SU-DHL-6 (cell line): ENCODE measurements around the gene FUT6.

Experiments
- H2AFZ ChIP-seq: fragments of 200-600 bp; sonication (generic); 2 replicates; pipeline ENCODE4 v1.6.1; 2014; ENCODE audit warnings: low read depth, mild to moderate bottlenecking, moderate library complexity, mixed read lengths, antibody characterized with exemption, low read length; ENCODE audit not compliant: severe bottlenecking
- H3F3A ChIP-seq: fragments of 200-600 bp; shearing (Covaris generic); 2 replicates; pipeline ENCODE4 v1.6.0; 2016; ENCODE audit warnings: antibody characterized with exemption, mild to moderate bottlenecking; ENCODE audit not compliant: insufficient read depth
- H3K27ac ChIP-seq: fragments of 200-600 bp; sonication (generic); 2 replicates; pipeline ENCODE4 v1.5.1; 2016; ENCODE audit warnings: low read depth, mild to moderate bottlenecking, low read length, moderate library complexity, mixed read lengths
- H3K27me3 ChIP-seq: fragments of 200-600 bp; sonication (generic), shearing (Covaris generic); 2 replicates; pipeline ENCODE4 v1.6.0; 2014; ENCODE audit warnings: mild to moderate bottlenecking, low read length
- H3K36me3 ChIP-seq: fragments of 200-600 bp; sonication (generic); 2 replicates; pipeline ENCODE4 v1.6.1; 2014; ENCODE audit warnings: mild to moderate bottlenecking, low read length, mixed read lengths
- H3K4me2 ChIP-seq: fragments of 300-600, 200-600 bp; shearing (Covaris generic), sonication (generic); 2 replicates; pipeline ENCODE4 v1.6.0; 2014; ENCODE audit warnings: low read length, low read depth, mild to moderate bottlenecking; ENCODE audit not compliant: poor library complexity, severe bottlenecking
- H3K4me3 ChIP-seq: fragments of 200-600 bp; sonication (generic); 2 replicates; pipeline ENCODE4 v1.5.1; 2014; ENCODE audit warnings: antibody characterized with exemption, low read length, mild to moderate bottlenecking, mixed read lengths; ENCODE audit not compliant: insufficient read depth, poor library complexity, severe bottlenecking
- H3K79me2 ChIP-seq: fragments of 200-600 bp; sonication (generic); 2 replicates; pipeline ENCODE4 v1.6.1; 2014; ENCODE audit warnings: mild to moderate bottlenecking, low read length, moderate library complexity; ENCODE audit not compliant: insufficient read depth
- H3K9ac ChIP-seq: fragments of 200-600 bp; sonication (generic); 2 replicates; pipeline ENCODE4 v1.7.0; 2014; ENCODE audit warnings: mild to moderate bottlenecking, low read length
- H3K9me2 ChIP-seq: fragments of 200-600 bp; sonication (generic); replicated peaks from 2 replicates; pipeline ENCODE4 v1.6.1; 2014; ENCODE audit warnings: low read length; ENCODE audit not compliant: insufficient read depth
- H3K9me3 ChIP-seq: fragments of 200-600 bp; sonication (generic); 2 replicates; pipeline ENCODE4 v1.6.1; 2014; ENCODE audit warnings: low read length, mixed read lengths; ENCODE audit not compliant: insufficient read depth
- H4K20me1 ChIP-seq: fragments of 200-600 bp; sonication (generic); 2 replicates; pipeline ENCODE4 v1.6.1; 2014; ENCODE audit warnings: low read depth, mild to moderate bottlenecking, antibody characterized with exemption, low read length, moderate library complexity, mixed read lengths
- CTCF ChIP-seq: fragments of 200-600 bp; sonication (generic); IDR thresholded peaks from one replicate; pipeline ENCODE4 v1.5.1; 2017; ENCODE audit warnings: antibody characterized with exemption, mild to moderate bottlenecking, low read length, moderate library complexity; ENCODE audit not compliant: insufficient read depth, poor library complexity, severe bottlenecking
- EZH2phosphoT487 ChIP-seq: fragments of 200-600 bp; sonication (generic), shearing (Covaris generic); conservative IDR thresholded peaks from 2 replicates; pipeline ENCODE4 v1.6.1; 2018; ENCODE audit warnings: mild to moderate bottlenecking, antibody characterized with exemption, low read length, moderate library complexity, mixed read lengths

FUT6 gene

DNA sequence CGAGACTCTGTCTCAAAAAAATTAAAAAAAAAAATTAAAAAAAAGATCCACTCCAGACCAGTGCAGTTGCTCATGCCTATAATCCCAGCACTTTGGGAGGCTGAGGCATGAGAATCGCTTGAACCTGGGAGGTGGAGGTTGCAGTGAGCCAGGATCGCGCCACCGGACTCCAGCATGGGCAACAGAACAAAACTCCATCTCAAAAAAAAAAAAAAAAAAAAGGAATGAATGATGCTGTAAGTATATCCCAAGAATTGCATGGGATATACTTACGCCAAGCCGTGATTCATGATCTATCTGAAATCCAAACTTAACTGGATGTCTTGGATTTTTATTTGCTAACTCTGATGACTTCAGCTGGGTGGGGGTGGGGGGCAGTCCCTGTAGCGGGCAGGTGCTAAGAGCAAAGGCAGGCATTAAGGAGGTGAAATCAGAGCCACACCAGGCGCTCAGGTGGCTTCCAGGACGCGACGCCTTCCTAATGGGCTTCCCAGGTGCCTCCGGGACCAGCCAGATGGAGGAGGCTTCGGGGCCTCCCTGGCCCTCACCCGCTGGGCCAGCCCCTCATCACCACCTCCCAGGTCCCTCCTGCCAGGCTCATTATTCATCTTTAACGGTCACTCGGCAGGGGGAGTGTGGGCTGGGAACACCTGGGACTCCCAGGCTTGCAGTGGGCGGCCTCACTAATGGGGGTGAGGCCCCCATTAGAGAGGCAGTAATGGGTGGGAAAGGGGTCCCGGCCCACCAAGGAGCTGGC, 42.2 kb upstream of the FUT6 start:
- no peaks in the 10 kb centered on the region for H4K20me1 ChIP-seq
- no peaks in the 10 kb centered on the region for H3F3A ChIP-seq
- TF ChIP-seq CTCF (no peak), EZH2phosphoT487 (no peak)
- H3K9ac ChIP-seq, result no peak overlapping the region
- H3K36me3 ChIP-seq, result no peaks in the 10 kb centered on the region
- H3K4me2 ChIP-seq, result no peak overlapping the region
- H3K27me3 ChIP-seq, result no peaks in the 10 kb centered on the region
- no peaks in the 10 kb centered on the region for H3K9me2 ChIP-seq
- no peak overlapping the region for H3K4me3 ChIP-seq
- no peak overlapping the region for H3K27ac ChIP-seq
- no peaks in the 10 kb centered on the region for H3K79me2 ChIP-seq
- no peak overlapping the region for H2AFZ ChIP-seq
- no peaks in the 10 kb centered on the region for H3K9me3 ChIP-seq

DNA sequence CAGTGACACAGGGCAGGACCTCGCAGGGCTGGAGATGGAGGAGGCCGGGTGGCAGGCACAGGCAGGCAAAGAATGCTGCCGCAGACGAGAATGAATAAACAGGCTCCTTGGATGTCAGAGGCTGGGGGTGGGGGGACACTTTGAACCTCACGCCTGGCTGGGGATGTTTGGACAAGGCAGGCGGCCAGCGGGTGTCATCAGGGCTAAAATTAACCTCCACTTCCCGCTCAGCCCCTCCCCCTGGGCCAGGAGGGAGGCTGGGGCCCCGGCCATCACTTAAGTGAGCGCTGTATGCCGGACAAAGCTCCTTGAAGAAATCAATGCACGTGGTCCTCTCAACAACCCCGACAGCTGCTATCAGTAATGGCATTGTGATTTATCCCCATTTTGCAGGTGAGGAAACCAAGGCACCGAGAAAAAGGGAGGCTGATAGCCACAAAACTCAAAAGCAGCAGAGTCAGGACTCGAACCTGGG, 41.1 kb upstream of the FUT6 start:
- H4K20me1 ChIP-seq, result no peaks in the 10 kb centered on the region
- no peaks in the 10 kb centered on the region for H3F3A ChIP-seq
- no peak overlapping the region for H3K27ac ChIP-seq
- H3K4me3 ChIP-seq, result no peak overlapping the region
- H3K9ac ChIP-seq, result no peak overlapping the region
- H3K9me2 ChIP-seq, result no peaks in the 10 kb centered on the region
- TF ChIP-seq CTCF (no peak), EZH2phosphoT487 (no peak)
- no peaks in the 10 kb centered on the region for H3K27me3 ChIP-seq
- no peaks in the 10 kb centered on the region for H3K36me3 ChIP-seq
- no peak overlapping the region for H2AFZ ChIP-seq
- no peaks in the 10 kb centered on the region for H3K79me2 ChIP-seq
- H3K4me2 ChIP-seq, result no peak overlapping the region
- H3K9me3 ChIP-seq, result no peaks in the 10 kb centered on the region

GRCh38 chr19:5880196-5880595, 40.7 kb upstream of the FUT6 start:
- no peak for TF ChIP-seq EZH2phosphoT487
- no peak for TF ChIP-seq CTCF
- no peak overlapping the region for H3K4me2 ChIP-seq

More at GRCh38 chr19:5880196-5880595, 40.7 kb upstream of the FUT6 start:
- H3K36me3 ChIP-seq, result no peaks in the 10 kb centered on the region
- no peak overlapping the region for H3K9ac ChIP-seq
- no peaks in the 10 kb centered on the region for H3K9me2 ChIP-seq
- no peaks in the 10 kb centered on the region for H3K79me2 ChIP-seq
- H3K27ac ChIP-seq, result no peak overlapping the region
- no peaks in the 10 kb centered on the region for H3K27me3 ChIP-seq
- H2AFZ ChIP-seq, result no peak overlapping the region
- H4K20me1 ChIP-seq, result no peaks in the 10 kb centered on the region
- no peaks in the 10 kb centered on the region for H3F3A ChIP-seq
- no peak overlapping the region for H3K4me3 ChIP-seq
- H3K9me3 ChIP-seq, result no peaks in the 10 kb centered on the region
